H1 (cell line): Measurements from ENCODE around the gene ARID4A.

Experiments used
- ATF3 ChIP-seq: IDR thresholded peaks from 2 replicates; pipeline ENCODE4 v1.6.1; 2011; ENCODE audit warnings: low read depth, mild to moderate bottlenecking, low read length; ENCODE audit not compliant: insufficient read depth
- CREB1 ChIP-seq: IDR thresholded peaks from 2 replicates; pipeline ENCODE4 v1.6.1; 2012; ENCODE audit warnings: inconsistent platforms
- CTCF ChIP-seq, 3 experiments: IDR thresholded peaks; 1 replicate in 2 of 3; 2 replicates in 1 of 3; pipeline versions ENCODE4 v1.5.1 to v1.6.1; 2011; ENCODE audit warnings: low read length in 3 of 3, mild to moderate bottlenecking in 3 of 3, inconsistent platforms in 2 of 3, low read depth in 1 of 3, moderate library complexity in 1 of 3; ENCODE audit not compliant: insufficient read depth in 1 of 3; ENCODE audit errors: control extremely low read depth in 1 of 3
- EZH2 ChIP-seq: fragments of 200-600 bp; sonication (generic); IDR thresholded peaks from 2 replicates; pipeline ENCODE4 v1.7.1; 2012; ENCODE audit warnings: low read depth, mild to moderate bottlenecking, moderate library complexity, low read length, inconsistent platforms; ENCODE audit not compliant: severe bottlenecking
- JUND ChIP-seq: IDR thresholded peaks from 2 replicates; pipeline ENCODE4 v1.6.1; 2011; ENCODE audit warnings: mild to moderate bottlenecking, improper control_type of control experiment, low read length
- KDM1A ChIP-seq: fragments of 200-600, 300-600 bp; sonication (generic); IDR thresholded peaks from 2 replicates; pipeline ENCODE4 v1.7.1; 2016; ENCODE audit warnings: mild to moderate bottlenecking, low read length, borderline replicate concordance
- MAX ChIP-seq: IDR thresholded peaks from 2 replicates; pipeline ENCODE4 v1.6.1; 2012; ENCODE audit warnings: inconsistent platforms
- POLR2A ChIP-seq, 2 experiments: IDR thresholded peaks; 1 replicate in 1 of 2; 2 replicates in 1 of 2; pipeline ENCODE4 v1.6.1; 2011; ENCODE audit warnings: low read depth in 2 of 2, low read length in 2 of 2, mild to moderate bottlenecking in 2 of 2; ENCODE audit errors: control extremely low read depth in 1 of 2
- POLR2AphosphoS5 ChIP-seq: IDR thresholded peaks from 2 replicates; pipeline ENCODE4 v1.6.1; 2011; ENCODE audit warnings: low read depth, low read length
- RFX5 ChIP-seq: IDR thresholded peaks from 2 replicates; pipeline ENCODE4 v1.6.1; 2011; ENCODE audit warnings: low read depth, low read length, improper control_type of control experiment, borderline replicate concordance
- SAP30 ChIP-seq: fragments of 300-600 bp; sonication (generic); IDR thresholded peaks from 2 replicates; pipeline ENCODE4 v1.7.1; 2012; ENCODE audit warnings: low read length, moderate library complexity, mild to moderate bottlenecking, inconsistent platforms; ENCODE audit not compliant: insufficient read depth, insufficient replicate concordance
- SP1 ChIP-seq: IDR thresholded peaks from 2 replicates; pipeline ENCODE4 v1.6.1; 2011; ENCODE audit warnings: low read depth, low read length
- TAF1 ChIP-seq: IDR thresholded peaks from 2 replicates; pipeline ENCODE4 v1.6.1; 2011; ENCODE audit warnings: mild to moderate bottlenecking, low read depth, low read length

GRCh38 chr14:58309086-58309485 is 10.7 kb downstream of the ARID4A start:
- TF ChIP-seq CTCF (IDR thresholded peaks at IDR 0.05; ENCODE audit: control extremely low read depth in 1 of 3, insufficient read depth in 1 of 3, low read depth in 1 of 3, low read length in 3 of 3): no peak
- TF ChIP-seq ATF3: no peak
- no peak for TF ChIP-seq JUND
- no peak for TF ChIP-seq SP1
- TF ChIP-seq CREB1: no peak
- TF ChIP-seq SAP30: no peak
- TF ChIP-seq TAF1: no peak
- no peak for TF ChIP-seq POLR2A (IDR thresholded peaks at IDR 0.05; ENCODE audit: control extremely low read depth in 1 of 2, low read depth in 2 of 2, low read length in 2 of 2)
- no peak for TF ChIP-seq MAX
- TF ChIP-seq KDM1A: no peak
- TF ChIP-seq EZH2: no peak
- no peak for TF ChIP-seq POLR2AphosphoS5
- no peak for TF ChIP-seq RFX5
